GM15510 (cell line): Measurements from ENCODE around the gene RRP1.

ENCODE experiments used
- POLR2A ChIP-seq: IDR thresholded peaks from 3 replicates; pipeline ENCODE4 v1.6.1; 2011; ENCODE audit warnings: borderline replicate concordance; ENCODE audit not compliant: insufficient read length; ENCODE audit errors: extremely low read depth

The RRP1 gene

GRCh38 chr21:43778469-43779335 lies 10.7 kb upstream of the RRP1 start:
- no peak for TF ChIP-seq POLR2A

GRCh38 chr21:43779660-43780059 lies 9.7 kb upstream of the RRP1 start:
- TF ChIP-seq POLR2A = no peak

GRCh38 chr21:43781846-43782245 lies 7.5 kb upstream of the RRP1 start:
- TF ChIP-seq POLR2A = no peak

GRCh38 chr21:43782431-43783097 lies 6.8 kb upstream of the RRP1 start:
- TF ChIP-seq POLR2A = no peak

GRCh38 chr21:43783098-43783700 lies 6.2 kb upstream of the RRP1 start:
- no peak for TF ChIP-seq POLR2A

- TF ChIP-seq POLR2A = no peak
Measured at GRCh38 chr21:43785134-43785533, 4.2 kb upstream of the RRP1 start.

GRCh38 chr21:43786300-43786806 lies 3.0 kb upstream of the RRP1 start:
- TF ChIP-seq POLR2A = no peak

- no peak for TF ChIP-seq POLR2A
Measured at GRCh38 chr21:43786807-43787440, 2.5 kb upstream of the RRP1 start.

- no peak for TF ChIP-seq POLR2A
Measured at GRCh38 chr21:43790010-43790524, 690 bp downstream of the RRP1 start.

- TF ChIP-seq POLR2A = no peak
Measured at GRCh38 chr21:43792406-43792805, 3.0 kb downstream of the RRP1 start.

- TF ChIP-seq POLR2A = no peak
Measured at GRCh38 chr21:43793243-43793642, 3.9 kb downstream of the RRP1 start.

- TF ChIP-seq POLR2A = no peak
Measured at GRCh38 chr21:43794311-43794710, 4.9 kb downstream of the RRP1 start.

- TF ChIP-seq POLR2A = no peak
Measured at GRCh38 chr21:43794857-43795256, 5.5 kb downstream of the RRP1 start.

GRCh38 chr21:43797415-43797814 lies 8.0 kb downstream of the RRP1 start:
- no peak for TF ChIP-seq POLR2A

- no peak for TF ChIP-seq POLR2A
Measured at GRCh38 chr21:43797925-43798715, 8.7 kb downstream of the RRP1 start.

GRCh38 chr21:43799301-43799840 lies 10.0 kb downstream of the RRP1 start:
- no peak for TF ChIP-seq POLR2A
